NCI-H748 (cell line): Measurements from ENCODE around the gene CCDC85A.

ENCODE experiments used
- DNase-seq: peaks from one replicate; lab custom pipeline; 2025; ENCODE audit not compliant: unreplicated experiment; lab: John Stamatoyannopoulos, UW

The CCDC85A gene

GRCh38 chr2:56348392-56349210 lies 164.8 kb downstream of the CCDC85A start:
- DNase-seq: peak; percentile 4

GRCh38 chr2:56357655-56358295 lies 174.0 kb downstream of the CCDC85A start:
- DNase-seq: peak; percentile 8

DNA sequence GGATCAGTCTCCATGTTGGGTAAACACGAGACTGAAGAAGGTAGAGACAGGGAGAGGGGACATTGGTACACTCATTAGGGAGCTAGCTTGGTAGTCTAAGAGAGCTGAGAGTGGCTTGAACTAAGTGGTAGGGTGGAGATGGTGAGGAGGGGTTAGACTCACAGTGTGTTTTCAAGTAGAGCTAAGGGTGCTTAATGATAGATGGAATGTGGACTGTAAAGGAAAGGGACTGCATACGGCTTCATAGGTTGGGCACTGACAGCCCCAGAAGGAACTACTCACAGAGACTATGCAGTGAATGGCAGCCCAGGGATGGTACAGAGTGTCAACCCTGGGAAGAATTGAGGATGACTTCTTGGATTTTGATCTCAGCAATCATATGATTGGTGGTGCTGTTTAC lies 178.1 kb downstream of the CCDC85A start:
- DNase-seq: no peak

- DNase-seq: no peak
These were observed 181.1 kb downstream of the CCDC85A start for GRCh38 chr2:56364902-56365301.

GRCh38 chr2:56369316-56369715 lies 185.5 kb downstream of the CCDC85A start:
- DNase-seq: no peak

- DNase-seq: no peak
These were observed 188.4 kb downstream of the CCDC85A start for GRCh38 chr2:56372071-56372656.

DNA sequence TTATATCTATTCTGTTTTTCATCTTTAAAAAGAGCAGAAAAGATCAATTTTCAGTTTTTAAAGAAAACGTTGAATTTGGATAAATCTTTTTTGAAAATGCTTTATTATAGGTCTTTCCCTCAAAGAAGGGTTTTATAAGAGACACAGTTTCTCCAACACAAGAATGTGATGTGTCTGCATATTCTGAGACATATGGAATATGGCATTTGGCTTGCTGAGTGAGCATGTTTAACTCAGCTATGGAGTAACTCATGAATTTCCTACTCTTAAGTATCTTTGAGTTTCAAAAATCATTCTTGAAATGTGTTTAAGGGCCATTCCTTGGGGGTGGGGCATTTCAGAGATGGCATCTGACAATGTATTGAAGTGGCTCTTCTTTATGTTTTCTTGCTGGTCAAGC lies 191.5 kb downstream of the CCDC85A start:
- no peak for DNase-seq

DNA sequence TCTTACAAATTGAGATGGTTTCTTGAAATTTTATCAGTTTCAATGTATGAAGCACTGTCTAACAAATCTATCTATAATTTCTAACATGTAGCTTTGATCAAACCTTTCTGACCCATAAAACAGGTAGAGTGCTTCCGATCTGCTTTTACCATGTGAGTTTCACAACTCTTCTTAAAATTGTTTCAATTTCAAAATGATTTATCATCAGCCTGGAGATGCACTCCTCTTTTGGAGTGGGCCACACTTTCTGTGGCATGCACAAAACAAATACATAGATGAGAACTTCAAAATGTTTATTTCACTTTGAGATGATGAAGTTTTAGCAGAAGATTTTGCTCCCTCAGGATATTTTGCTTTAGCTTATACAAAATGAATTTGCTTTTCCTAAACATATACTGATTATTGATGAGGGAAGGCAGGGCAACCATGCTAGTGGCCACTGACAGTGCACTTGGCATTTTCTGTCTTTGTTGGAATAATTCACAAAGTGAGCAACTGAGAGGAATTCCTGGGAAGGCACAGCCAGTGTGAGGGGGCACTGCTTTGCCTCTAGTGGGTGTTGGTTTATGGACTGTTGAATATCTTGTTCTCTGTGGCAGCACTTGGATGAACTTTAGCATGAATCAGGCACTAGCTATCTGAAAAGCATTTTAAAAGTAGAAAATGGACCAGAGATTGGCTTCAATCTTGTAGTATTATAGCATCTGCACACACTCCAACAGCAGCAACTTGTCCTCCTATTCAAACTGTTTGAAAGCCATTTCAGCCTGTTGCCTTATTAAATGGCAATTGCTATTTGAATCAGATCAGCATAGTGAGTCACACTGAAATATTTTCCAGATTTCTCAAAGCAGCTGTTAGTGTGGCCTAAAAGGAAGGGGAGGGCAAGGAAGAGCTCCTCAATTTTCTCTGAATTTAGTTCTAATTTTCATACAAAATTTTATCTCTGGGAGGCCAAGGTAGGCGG lies 193.2 kb downstream of the CCDC85A start:
- DNase-seq: no peak

DNA sequence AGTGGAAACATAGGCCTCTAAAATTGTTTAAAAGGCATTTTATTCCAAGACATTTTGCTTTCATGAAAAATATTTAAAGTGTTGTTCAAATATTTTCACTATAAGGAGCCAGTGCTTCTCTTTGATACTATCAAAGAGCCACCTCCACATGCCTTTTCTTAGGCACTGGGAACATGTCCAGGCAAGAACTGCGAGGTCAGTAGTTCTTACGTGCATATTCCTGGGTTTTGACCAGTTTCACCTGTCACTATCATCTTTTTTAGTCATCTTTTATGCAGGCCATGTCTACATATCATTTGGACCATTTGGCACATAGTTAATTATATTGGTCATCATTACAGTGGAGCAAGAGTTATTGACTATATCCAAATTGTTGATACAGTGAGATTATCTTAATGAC lies 195.3 kb downstream of the CCDC85A start:
- DNase-seq: no peak

GRCh38 chr2:56380861-56381260 lies 197.1 kb downstream of the CCDC85A start:
- DNase-seq: no peak

- no peak for DNase-seq
These were observed 198.7 kb downstream of the CCDC85A start for GRCh38 chr2:56382466-56382865.

- no peak for DNase-seq
These were observed 202.9 kb downstream of the CCDC85A start for GRCh38 chr2:56386657-56387056.

DNA sequence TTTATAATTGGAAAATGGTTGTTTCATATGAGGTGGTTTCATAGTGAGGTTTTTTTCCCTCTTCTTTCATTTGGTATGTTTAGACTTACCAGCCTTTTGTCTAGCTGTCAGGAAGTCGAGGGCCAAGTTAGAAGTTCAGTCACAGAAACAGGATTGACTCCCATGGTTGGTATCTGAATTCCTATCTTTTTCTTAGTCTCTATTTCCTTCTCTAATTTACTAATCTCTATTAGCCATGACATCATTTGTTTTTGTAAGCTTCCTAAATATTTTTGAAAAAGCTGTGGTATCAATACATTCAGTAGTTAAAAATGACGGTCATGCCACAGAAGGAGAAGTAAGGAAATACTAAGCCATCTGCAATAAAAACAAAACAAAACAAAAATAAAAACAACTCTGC lies 206.9 kb downstream of the CCDC85A start:
- DNase-seq: no peak

GRCh38 chr2:56410140-56410539 lies 226.3 kb downstream of the CCDC85A start:
- no peak for DNase-seq

- no peak for DNase-seq
These were observed 232.8 kb downstream of the CCDC85A start for GRCh38 chr2:56416500-56417176.
